ENCODE data around the gene B4GALT6. TPM values are rescaled to one million over a fixed set of nuclear protein-coding genes. Genes with fewer than 3 reads are reported as not detected.

B4GALT6 gene
- total and polyA plus RNA-seq, 2 of the 4 experiments (the other 2 are of a cell fraction): 1.1 to 3.9 TPM

- CTCF ChIA-PET: interaction anchor here (1.2 kb wide), 1 partner anchor 32 kb away, joined by 3 read pairs; no protein-coding TSS in a partner anchor
Observed at GRCh38 chr18:31587529-31587928, 96.9 kb downstream of the B4GALT6 start.

More at GRCh38 chr18:31587529-31587928, 96.9 kb downstream of the B4GALT6 start:
- in situ Hi-C loops (cut with MboI; ENCODE audit: low sequenced_read_pairs): no loop called here
- POLR2A ChIA-PET (ENCODE audit: unreplicated experiment): no interaction called here
- BruUV-seq (replicated peaks): no TSS peak
- ATAC-seq (ENCODE audit: low read depth) (peak; percentile 66), DNase-seq (peak; percentile 1)
- Histone ChIP-seq H2BK20ac (ENCODE audit: low read depth, low read length) (no peak overlapping the region), H2BK15ac (ENCODE audit: low read depth, low read length) (no peak overlapping the region), H3K27ac (ENCODE audit: insufficient read depth, low read length) (no peak overlapping the region), H2BK5ac (ENCODE audit: low read depth, low read length, poor library complexity, severe bottlenecking) (no peak overlapping the region), H4K20me1 (ENCODE audit: insufficient read depth, low read length) (no peaks in the 10 kb centered on the region), H3K23ac (ENCODE audit: low read depth, low read length) (no peak overlapping the region), H3K9me1 (ENCODE audit: insufficient read depth, low read length) (no peaks in the 10 kb centered on the region), H4K91ac (ENCODE audit: insufficient read depth, low read depth, low read length) (no peak overlapping the region), H2AK9ac (replicated peaks; ENCODE audit: low read depth, low read length, poor library complexity) (no peak overlapping the region), H4K5ac (ENCODE audit: low read depth, low read length) (no peak overlapping the region), H3K9me3 (ENCODE audit: control insufficient read depth, insufficient read depth, low read length) (no peaks in the 10 kb centered on the region), H3K56ac (ENCODE audit: extremely low read depth, insufficient read depth, low read length) (no peak overlapping the region), H3K27me3 (ENCODE audit: control insufficient read depth, insufficient read depth, low read length) (no peaks in the 10 kb centered on the region), H2BK120ac (ENCODE audit: low read depth, low read length) (no peak overlapping the region), H3K9ac (ENCODE audit: low read depth, low read length) (no peak overlapping the region), H4K8ac (ENCODE audit: low read depth in 2 of 2, low read length in 2 of 2) (no peak overlapping the region), H3K4me1 (ENCODE audit: control insufficient read depth, insufficient read depth, low read length) (no peaks in the 10 kb centered on the region), H3K4ac (ENCODE audit: low read depth, low read length) (no peak overlapping the region), H3K18ac (ENCODE audit: low read depth, low read length) (no peak overlapping the region), H2AFZ (replicated peaks; ENCODE audit: low read length, poor library complexity) (no peak overlapping the region), H3K79me1 (ENCODE audit: low read depth in 1 of 2, low read length in 2 of 2) (no peaks in the 10 kb centered on the region), H3K4me3 (ENCODE audit: insufficient read depth, low read depth, low read length) (no peak overlapping the region), H3K36me3 (ENCODE audit: control insufficient read depth, insufficient read depth, low read length) (no peaks in the 10 kb centered on the region), H3K14ac (replicated peaks; ENCODE audit: low read depth, low read length) (no peak overlapping the region), H3K4me2 (ENCODE audit: low read depth, low read length) (no peak overlapping the region), H2AK5ac (ENCODE audit: low read depth, low read length) (no peak overlapping the region)
- TF ChIP-seq CTCF (conservative IDR thresholded peaks at IDR 0.05; ENCODE audit: low read depth, low read length) (no peak), MXI1 (IDR thresholded peaks at IDR 0.05; ENCODE audit: borderline replicate concordance, low read depth, low read length) (no peak), RCOR1 (IDR thresholded peaks at IDR 0.05; ENCODE audit: insufficient replicate concordance, low read length) (no peak)
- no CpG with 5 or more reads among the region's 4 CpGs for WGBS, 2 experiments (ENCODE audit: extremely low coverage in 2 of 2, insufficient read length in 1 of 2)
- intact Hi-C loops (cut with micrococcal nuclease): no loop called here
- dilution Hi-C loops (cut with HindIII; ENCODE audit: low sequenced_read_pairs, unreplicated experiment): no loop called here
